GM18505 (cell line): Measurements from ENCODE around the gene RXFP4.

Source experiments
- ATAC-seq: cut with Tn5 transposase; IDR thresholded peaks from one replicate; pipeline ENCODE4 v1.9.1; 2021; ENCODE audit not compliant: unreplicated experiment
- POLR2A ChIP-seq: IDR thresholded peaks from 4 replicates; pipeline ENCODE4 v1.6.1; 2011; ENCODE audit warnings: borderline replicate concordance; ENCODE audit not compliant: insufficient read depth, insufficient read length; ENCODE audit errors: extremely low read depth

The RXFP4 gene

DNA sequence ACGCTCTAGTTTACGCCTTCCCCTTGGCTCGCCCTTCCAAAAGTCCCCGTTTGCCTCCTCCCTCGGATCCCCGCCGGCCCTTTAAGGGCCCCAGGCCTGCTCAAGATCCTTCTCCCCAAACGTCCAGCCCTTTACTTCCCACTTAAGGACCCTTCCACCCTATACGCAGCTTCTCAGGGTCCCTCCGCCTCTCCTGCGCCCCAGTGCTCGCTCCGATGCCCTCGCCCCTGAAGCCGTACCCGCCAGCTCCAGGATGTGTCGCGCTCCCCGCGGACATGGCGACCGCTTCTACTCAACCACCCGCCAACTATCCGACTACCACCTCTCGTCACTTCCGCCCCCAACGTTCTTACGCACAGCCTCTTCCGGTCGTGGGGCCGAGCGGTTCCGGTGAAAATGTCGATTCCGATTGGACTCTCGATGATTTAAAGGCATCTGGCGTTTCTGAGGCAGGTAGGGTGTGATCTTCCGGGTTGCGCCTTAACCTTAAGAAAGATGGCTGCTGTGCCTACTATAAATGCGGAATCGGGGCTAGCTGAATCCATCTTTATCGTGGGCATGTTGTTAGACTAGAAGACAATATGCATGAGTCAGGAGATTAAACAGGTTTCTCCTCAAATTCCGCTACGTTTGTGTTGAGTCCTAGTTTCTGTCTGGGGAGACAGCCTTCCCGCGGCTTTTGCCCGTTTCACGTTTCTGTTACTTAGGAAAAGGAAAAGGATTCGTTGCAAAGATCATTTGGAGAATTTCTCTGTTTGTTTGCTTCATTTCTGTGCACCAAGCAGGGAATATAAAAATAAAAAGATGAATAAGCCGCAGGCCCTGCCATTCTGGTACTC lies 7.1 kb upstream of the RXFP4 start, which contains the start of gene KHDC4:
Gene KHDC4 (minus strand): TSS at position 317 of the 839 bp plus-strand sequence. CDS start 40 bp downstream, at position 277.
- peak; percentile 98 for TF ChIP-seq POLR2A
- peak; percentile 87 for ATAC-seq

DNA sequence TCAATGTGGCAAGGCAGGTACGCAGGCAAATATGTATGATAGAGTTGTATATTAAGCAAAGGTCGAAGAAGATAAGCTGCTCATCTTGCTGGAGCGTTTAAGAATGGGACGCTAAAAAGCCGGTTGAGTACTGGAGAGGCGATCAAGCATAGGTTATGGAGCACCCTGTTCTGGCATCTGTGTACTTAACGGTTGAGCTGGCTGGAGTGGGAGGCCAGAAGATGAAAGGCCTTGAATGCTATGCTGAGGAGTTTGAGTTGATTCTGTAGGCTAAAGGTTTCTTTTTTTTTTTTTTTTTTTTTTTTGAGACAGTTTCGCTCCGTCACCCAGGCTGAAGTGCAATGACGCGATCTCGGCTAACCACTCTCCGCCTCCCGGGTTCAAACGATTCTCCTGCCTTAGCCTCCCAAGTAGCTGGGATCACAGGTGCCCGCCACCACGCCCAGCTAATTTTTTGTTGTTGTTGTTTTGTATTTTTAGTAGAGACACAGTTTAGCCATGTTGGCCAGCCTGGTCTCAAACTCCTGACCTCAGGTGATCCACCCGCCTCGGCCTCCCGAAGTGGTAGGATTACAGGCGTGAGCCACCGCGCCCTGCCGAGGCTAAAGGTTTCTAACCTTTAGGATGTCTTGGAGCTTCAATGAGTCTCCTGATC lies 6.4 kb upstream of the RXFP4 start:
- no peak for ATAC-seq
- TF ChIP-seq POLR2A: no peak

DNA sequence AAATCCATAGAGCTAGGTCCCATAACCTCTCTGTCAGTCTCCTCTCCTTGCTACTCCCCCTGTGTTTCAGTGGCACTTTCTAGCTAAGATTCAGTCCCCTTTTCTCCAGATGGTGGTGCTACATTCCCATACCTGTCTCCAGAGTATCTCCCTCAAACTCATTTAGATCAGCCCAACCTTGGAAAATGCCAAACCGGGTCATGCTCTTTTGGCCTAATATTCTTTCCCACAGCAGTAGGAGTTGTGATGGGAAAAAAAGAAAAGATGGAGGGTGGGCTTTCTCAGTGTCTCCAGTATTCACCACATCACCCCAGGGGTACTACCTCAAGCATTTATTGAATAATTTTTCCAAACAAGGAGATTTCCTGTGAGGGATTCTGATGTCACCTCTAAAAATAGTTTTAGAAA lies 3.2 kb upstream of the RXFP4 start:
- TF ChIP-seq POLR2A: no peak
- ATAC-seq: no peak

DNA sequence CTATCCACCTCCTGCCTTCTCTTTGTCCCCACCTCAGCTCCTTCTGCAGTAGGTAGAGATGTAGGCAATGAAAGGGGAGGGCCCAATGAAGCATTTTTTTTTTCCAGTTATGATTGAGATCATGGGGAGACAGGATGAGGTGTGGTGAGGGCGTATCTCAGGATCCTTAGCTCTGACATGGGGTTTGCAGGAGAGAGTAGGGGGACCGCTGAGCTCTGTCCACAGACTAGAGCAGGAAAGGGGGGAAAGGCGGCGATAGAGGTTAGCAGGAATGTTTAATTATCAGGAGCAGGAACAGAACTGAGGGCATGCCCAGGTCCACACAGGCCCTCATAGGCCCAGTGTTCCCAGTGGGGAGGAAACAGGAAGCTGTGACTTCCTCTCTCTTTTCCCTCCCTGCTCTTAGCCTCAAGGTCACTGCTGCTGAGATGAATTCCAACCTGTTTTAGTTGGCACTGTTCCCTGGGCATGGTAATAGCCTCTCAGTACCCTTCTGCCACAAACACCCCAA lies 901 bp upstream of the RXFP4 start:
- TF ChIP-seq POLR2A: no peak
- ATAC-seq: no peak

DNA sequence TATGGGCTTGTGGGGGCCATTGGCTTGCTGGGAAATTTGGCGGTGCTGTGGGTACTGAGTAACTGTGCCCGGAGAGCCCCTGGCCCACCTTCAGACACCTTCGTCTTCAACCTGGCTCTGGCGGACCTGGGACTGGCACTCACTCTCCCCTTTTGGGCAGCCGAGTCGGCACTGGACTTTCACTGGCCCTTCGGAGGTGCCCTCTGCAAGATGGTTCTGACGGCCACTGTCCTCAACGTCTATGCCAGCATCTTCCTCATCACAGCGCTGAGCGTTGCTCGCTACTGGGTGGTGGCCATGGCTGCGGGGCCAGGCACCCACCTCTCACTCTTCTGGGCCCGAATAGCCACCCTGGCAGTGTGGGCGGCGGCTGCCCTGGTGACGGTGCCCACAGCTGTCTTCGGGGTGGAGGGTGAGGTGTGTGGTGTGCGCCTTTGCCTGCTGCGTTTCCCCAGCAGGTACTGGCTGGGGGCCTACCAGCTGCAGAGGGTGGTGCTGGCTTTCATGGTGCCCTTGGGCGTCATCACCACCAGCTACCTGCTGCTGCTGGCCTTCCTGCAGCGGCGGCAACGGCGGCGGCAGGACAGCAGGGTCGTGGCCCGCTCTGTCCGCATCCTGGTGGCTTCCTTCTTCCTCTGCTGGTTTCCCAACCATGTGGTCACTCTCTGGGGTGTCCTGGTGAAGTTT lies 550 bp downstream of the RXFP4 start:
- no peak for ATAC-seq
- no peak for TF ChIP-seq POLR2A

DNA sequence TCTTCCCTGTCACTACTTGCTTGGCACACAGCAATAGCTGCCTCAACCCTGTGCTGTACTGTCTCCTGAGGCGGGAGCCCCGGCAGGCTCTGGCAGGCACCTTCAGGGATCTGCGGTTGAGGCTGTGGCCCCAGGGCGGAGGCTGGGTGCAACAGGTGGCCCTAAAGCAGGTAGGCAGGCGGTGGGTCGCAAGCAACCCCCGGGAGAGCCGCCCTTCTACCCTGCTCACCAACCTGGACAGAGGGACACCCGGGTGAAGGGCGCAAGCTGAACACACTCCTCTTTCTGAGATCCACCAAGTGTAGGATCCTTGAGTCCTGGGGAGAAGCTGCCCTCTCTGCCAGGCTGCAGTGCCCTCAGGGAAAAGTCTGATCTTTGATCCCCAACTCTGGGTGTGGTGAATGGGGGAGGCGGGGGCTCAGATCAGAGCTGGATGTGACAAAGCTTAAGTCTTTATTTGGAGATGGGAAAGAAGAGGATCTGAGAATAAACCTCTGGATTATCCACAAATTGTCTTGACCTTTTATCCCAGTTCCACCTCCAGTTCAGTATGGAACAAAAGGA lies 1.2 kb downstream of the RXFP4 start:
- no peak for ATAC-seq
- no peak for TF ChIP-seq POLR2A

DNA sequence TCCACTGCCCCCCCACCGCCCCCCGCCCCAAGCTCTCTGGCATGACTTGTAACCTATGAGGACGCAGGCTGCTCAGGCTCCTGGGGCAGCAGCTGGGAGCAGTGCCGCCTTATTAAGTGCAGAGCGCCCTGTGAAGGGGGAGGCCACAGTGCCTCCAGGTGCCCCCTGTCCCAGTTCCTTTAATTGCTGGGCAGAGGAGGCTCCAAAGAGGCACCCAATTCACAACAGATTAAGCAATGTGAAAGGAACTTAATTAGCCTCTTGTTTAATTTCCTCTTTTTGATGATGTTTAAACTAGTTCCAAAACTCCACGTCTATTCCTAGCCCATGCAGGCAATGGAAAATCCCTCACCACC lies 3.0 kb downstream of the RXFP4 start:
- no peak for ATAC-seq
- no peak for TF ChIP-seq POLR2A

DNA sequence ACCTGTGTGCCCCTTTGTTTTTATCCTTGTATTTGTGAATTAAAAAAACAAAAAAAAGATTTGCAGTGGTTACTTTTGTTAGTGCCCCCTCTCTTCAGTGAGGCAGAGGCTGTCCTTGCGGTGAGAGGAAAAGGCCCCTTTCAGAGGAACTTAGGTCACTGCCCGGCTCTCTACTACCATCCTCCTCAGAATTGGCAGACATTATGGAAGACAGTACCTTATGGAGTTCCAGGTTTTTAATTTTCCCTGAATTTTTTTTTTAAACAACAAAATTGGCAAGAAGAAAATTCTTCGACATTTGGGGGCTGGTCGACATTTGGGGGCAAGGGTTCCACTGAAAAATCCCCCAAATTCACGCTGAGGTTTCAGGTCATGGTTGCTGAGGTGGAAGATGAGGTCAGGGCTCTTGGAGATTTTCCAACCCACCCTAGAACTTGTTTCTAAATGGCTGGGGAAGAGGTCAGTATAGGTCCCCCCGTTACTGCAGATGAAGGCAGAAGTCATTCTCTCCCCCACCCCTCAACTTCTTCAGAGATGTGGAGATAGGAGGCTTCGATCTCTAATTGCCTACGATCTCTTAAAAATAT lies 5.3 kb downstream of the RXFP4 start:
- TF ChIP-seq POLR2A: no peak
- ATAC-seq: peak; percentile 8

DNA sequence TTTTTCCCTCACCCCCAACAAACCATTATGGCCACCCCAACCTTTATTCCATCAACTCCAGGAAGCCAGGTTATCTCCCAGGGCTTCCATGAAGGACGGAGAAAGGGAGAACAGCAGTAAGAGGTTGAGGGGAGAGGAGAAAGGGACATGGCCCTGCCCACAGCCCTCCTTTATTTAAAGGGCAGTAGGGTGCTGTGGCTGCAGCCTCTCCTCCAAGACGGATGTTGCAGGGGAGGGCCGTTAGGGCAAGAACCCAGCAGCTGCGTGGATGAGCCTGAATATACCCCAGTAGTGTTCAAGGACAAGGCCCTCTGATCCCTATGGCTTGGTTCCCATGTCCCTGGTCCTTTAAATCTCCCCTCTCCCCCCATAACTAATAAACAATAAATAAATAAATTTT lies 5.9 kb downstream of the RXFP4 start:
- TF ChIP-seq POLR2A: no peak
- ATAC-seq: no peak

DNA sequence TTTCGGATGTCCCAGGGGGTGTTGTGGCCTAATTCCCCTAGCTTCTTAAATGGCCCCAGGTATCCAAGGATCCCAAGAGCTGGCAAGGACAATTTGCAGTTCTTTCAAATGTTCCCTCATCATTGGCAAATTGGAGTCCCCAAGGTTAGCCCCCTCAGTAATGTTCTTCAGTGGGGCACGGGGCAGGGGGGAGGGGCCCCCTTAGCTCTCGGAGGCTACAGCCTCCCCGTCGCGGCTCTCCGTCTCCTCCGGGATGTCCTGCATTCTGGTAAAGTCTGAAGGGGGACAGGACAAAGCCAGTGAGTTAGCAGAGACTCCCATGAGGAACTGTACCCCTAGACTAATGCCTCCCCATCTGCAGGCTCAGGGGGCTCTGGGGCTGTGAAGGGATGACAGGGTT lies 6.3 kb downstream of the RXFP4 start:
- TF ChIP-seq POLR2A: no peak
- ATAC-seq: no peak

DNA sequence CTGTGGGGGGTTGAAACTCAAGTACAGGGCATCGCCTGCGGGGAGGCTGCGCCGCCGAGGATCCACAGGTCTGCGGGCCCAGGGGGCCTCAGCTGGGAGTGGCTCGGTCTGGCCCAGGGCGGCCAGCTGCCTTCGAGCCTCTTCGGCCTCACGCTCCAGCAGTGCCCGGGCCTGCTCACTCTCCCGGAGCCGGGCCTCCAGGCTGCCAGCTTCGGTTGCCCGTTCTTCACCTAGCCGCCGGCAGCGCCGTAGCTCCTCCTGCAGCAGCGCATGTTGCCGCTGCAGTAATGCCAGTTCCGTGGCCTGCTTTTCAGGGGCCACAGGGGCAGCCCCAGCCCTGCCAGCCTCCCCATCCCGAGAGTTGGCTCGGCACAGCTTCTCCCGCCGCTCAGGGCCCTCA lies 9.4 kb downstream of the RXFP4 start:
- no peak for TF ChIP-seq POLR2A
- ATAC-seq: no peak

DNA sequence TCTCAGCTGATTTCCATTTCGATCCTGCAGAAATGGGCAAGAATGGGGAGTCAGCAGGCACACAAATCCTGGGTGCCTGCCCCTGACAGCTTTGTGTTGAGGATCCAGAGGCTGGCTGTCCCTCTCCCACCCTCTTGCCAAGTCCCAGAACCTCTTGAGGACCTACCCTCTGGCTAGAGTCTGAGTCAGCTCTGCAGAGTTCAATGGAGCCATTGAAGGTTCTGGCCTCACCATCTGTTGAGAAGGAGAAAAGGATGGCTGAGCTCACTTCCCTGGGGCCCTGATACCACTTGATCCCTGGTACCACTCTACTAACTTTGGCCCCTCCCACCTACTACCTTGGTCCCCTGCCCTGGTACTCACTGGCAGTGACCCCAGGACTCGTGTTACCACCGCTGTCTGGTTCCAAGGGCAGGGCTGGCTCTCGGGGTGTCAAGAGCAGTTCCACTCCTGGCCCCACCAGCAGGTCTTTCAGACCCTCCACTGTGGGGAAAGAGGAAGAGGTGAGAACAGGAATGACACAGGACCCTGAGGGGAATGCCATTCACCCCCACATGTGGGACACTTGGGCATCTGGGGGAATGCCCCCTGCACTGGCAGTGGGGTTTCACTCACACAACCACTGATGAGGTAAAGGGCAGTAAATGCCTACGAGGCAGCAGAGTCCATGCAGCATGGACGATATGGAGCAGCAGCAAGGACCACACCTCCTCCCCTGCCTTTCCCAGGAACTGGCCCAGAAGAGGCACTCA lies 10.5 kb downstream of the RXFP4 start:
- TF ChIP-seq POLR2A: no peak
- no peak for ATAC-seq

DNA sequence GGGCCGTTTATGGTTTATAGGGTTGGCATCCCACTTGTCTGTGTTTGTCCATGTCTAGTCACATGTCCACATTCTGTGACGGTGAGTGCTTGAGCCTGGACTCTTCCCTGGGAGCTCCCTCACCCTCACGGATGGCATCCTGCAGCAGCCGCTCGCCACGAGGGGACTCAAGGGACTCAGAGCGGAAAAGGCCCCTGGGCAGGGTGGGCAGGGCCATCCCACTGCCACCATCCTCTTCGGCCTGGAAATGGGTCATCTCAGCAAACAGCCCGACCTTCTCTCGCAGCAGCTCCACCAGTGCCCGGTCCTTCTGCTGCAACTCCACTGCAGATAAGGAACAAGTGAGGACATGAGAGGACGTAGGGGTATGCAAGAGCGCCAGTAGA lies 11.1 kb downstream of the RXFP4 start:
- no peak for ATAC-seq
- no peak for TF ChIP-seq POLR2A

DNA sequence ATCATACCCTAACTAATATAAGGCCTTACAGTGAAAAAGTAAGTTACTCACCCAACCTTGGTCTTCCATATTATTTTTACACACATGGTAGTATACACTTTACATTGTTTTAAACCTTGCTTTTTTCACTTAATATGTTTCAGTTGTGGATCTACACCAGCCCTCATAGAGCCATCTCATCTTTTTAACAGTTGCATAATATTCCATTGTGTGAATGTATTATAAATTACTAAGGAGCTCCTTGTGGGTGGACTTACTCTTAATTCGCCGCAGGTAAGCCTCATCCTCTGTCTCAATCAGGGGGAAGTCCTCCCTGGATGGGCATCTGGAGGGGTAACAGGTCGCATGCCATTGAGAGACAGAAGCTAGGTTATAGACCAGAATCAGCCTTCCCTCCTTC lies 13.2 kb downstream of the RXFP4 start:
- no peak for ATAC-seq
- TF ChIP-seq POLR2A: no peak
